GM12864 (cell line): ENCODE results near the gene HOTAIR.
A peak's percentile ranks its signal among the peaks of the same experiment; 100 is the strongest.

Experiments
- DNase-seq: peaks from one replicate; pipeline ENCODE4 v3.0.0-alpha.2; 2011; ENCODE audit warnings: low read depth
- H3K4me3 ChIP-seq: 2 replicates; pipeline ENCODE4 v1.5.1; 2011; ENCODE audit warnings: mild to moderate bottlenecking, low read depth, low read length, control low read depth
- TF ChIP-seq, protein P1 (sequence below): IDR thresholded peaks from 2 replicates; pipeline ENCODE4 v1.5.1; 2011; ENCODE audit warnings: low read depth, mild to moderate bottlenecking, moderate library complexity, low read length, control low read depth, inconsistent platforms; ENCODE audit errors: missing control alignments

Gene HOTAIR

DNA sequence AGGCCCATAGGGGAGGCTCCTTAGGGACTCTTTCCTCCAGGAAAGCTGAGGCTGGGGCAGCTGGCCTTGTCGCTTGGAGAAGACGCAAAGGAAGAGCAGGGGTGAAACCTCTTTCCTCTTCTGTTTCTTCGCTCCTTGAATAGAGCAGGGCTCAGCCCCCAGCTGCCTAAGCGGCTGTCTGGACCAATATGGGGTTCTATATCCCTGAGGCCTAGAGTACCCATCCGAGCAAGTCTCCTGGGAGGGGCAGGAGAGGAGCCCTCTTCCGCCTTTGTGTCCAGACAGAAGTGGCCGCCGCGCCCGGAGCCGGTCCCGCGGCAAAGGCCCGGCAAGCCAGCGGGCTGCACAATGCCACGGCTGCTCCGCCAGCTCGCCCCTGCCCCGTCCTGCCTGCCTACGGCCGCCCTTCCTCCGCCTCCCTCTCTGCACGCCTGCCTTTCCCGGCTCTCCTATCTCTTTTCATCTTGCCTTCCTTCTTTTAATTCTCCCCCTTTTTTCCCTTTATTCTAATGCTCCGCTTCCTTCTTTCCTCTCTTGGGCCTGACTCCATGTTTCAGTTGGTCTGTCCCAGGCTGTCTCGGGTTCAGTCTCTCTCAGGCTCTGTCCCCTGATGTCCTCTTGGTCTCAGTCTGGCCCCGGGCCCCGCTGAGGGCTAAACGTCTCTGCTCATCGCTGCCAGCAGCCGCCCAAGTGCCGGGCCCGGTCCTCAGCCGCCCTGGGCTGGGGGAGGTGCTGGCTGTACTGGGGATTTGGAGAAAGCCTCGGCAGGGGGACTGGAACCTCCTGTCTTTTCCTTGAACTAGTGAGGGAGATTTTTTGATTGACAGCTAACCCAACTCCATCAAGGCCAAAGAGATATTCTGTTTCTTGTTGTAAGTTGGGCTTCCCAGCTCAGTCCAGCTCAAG lies 22.7 kb upstream of the HOTAIR start:
- H3K4me3 ChIP-seq: no peak overlapping the region
- no peak for DNase-seq
- TF ChIP-seq, protein P1, sequence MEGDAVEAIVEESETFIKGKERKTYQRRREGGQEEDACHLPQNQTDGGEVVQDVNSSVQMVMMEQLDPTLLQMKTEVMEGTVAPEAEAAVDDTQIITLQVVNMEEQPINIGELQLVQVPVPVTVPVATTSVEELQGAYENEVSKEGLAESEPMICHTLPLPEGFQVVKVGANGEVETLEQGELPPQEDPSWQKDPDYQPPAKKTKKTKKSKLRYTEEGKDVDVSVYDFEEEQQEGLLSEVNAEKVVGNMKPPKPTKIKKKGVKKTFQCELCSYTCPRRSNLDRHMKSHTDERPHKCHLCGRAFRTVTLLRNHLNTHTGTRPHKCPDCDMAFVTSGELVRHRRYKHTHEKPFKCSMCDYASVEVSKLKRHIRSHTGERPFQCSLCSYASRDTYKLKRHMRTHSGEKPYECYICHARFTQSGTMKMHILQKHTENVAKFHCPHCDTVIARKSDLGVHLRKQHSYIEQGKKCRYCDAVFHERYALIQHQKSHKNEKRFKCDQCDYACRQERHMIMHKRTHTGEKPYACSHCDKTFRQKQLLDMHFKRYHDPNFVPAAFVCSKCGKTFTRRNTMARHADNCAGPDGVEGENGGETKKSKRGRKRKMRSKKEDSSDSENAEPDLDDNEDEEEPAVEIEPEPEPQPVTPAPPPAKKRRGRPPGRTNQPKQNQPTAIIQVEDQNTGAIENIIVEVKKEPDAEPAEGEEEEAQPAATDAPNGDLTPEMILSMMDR: no peak

DNA sequence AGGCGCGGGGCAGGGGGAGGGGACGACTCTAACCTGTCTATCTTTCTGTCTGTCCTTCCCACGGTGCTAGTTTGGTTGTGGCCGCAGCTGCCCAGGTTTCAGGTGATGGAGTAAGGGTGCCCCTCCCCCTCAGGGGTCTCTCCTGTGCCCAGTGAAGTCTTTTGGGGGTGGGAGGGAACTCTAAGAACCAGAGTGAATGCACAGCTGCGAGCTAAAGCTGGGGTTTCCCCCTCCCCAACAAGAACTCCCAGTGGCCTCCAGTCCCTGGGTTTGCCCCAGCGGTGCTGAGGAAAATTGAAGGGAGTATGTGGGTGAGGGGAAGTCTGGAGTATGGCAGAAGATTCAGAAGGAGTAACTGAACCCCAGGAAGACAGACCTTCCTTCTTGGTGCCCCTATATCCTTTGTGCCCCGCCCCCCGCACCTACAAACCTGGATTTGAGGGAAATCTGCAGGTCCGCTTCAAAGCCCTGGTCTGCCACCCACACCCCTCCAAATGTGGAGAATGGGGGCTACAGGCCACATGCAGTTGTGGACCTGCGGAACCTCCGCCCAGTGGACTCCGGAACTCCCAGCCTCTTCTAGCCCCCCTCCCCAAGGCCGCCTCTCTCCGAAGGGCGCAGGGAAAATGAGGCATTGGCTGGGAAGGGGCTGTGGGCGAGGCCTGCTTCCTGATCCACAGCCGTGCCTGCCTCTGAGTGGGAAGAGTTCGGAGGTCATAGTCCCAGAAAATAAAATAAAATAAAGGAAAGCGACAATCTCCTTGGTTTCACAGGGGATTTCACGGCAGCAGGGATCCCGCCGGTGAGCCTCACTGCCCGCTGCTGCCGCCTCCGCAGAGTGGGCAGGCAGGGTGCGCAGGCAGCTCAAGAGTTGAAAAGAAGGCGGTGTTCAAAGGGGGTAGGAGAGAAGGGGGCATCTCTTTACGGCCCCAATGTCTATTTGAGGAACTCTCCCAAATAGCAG lies 21.8 kb upstream of the HOTAIR start:
- no peak for DNase-seq
- peak overlapping the region; percentile 43 for H3K4me3 ChIP-seq
- TF ChIP-seq, protein P1: no peak

DNA sequence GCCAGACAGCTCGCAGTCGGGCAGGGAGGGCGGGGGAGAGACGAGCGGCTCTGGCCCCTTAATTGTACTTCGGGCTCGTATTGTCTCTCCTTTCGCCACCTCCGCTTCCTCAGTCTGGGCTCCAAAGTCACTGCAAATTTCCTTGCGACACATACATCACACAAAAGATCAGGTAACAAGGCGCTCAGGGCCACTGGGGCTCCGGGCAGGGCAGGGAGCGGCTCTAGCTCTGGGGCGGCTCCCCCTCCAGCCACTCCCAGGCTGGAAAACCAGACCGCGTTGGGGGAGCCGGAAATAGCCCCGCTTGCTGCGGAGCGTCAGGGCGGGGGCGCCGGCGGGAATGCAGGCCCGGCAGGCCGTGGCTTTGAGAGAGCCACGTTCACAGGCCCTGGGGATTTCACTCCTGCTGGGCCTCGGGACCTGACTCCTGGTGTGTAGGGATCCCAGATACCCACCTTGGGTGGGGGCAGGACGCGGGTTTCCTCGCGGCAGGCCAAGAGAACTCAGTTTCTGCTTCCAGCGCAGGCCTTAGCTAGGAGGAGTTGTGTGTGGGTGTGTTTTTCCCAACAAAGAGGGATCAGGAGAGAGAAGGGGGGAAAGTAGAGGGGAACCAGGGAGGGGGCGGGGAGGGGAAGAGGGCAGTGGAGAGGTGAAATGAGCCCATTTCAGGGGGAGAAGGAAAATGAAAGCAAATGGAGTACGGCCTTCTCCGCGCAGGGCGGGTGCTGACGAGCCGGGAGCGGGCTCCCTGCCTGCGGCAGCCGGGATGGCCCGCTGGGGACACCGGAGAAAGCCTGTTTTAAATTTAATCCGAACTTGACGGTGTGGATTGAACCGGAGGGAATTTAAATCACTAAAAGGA lies 20.9 kb upstream of the HOTAIR start:
- DNase-seq: no peak
- TF ChIP-seq, protein P1: no peak
- peak overlapping the region; percentile 43 for H3K4me3 ChIP-seq

DNA sequence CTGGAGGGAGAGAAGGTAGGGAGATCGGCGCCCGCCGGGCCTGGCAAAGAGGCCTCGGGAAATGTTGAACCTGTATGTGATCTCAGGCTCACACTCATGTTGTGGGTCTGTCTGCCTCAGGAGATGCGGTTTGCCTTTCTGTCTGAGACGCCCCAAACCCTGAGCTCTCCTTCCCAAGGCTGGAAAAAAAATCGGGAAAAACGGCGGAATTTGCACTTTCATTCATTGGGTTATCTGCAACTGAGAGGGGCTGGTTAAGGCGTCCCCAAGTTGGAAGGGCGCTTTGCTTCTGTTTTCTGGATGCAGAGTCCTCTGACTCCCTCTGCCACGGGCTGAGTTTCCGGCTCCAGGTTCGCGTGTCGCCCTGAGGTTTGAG lies 20.2 kb upstream of the HOTAIR start:
- TF ChIP-seq, protein P1: no peak
- no peak for DNase-seq
- no peak overlapping the region; the same call in 1 of the 2 replicates for H3K4me3 ChIP-seq

DNA sequence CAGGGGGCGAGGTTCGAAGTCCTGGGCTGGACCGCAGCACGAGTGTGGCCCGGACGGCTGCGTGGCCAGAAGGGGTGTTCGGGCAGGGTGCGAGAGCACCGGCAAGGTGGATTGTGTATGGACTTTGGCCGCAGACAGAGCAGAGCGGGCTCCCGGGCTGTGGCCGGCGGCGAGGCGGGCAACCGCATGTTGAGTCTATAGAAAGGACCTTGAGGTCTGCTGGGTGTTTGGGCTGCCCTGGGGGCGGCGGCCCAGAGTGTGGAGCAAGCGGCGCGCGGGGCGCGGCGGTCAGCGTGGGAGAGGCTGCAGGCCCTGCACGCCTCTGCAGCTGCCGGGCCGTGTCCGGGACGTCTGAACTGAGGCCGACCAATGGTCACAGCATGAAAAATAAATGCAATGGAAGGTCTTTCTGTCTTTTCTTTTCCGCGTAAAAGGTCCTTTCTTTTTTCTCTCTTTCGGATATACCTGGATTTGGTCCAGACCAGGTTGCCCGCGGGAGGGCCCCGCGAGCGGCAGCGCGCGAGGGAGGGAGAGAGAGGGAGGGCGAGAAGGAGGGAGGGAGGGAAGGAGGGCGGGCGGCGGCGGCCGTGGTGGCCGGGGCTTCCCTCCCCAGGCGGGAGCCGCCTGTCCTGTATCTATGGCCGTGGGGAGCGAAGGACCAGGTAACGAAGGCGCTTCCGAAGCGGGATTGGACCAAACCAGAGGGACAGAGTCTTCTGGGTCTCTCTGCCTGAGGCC lies 19.7 kb upstream of the HOTAIR start:
- TF ChIP-seq, protein P1: no peak
- H3K4me3 ChIP-seq: no peak overlapping the region
- no peak for DNase-seq

DNA sequence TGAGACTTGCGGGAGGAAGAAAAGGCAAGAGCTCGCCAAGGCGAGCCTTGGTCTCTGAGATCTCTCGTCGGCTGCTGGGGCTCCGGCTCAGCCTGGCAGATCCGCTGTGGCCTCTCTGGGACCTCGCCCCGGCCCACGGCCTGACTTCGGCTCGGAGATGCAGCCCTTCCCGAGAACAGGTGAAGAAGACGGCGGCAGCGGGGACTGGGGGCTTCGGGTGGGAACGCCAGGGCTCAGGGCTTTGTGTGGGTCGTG lies 19.2 kb upstream of the HOTAIR start:
- DNase-seq: no peak
- H3K4me3 ChIP-seq: no peak overlapping the region
- TF ChIP-seq, protein P1: no peak
